NK-92 treated with Interleukin-12 subunit alpha and Interleukin-12 subunit beta, amount 100 ng/mL, for 24 hours (cell line): Measurements from ENCODE around the gene SRSF7.

Experiments used
- DNase-seq: peaks from one replicate; lab custom pipeline; 2025; lab: John Stamatoyannopoulos, UW

Gene SRSF7

DNA sequence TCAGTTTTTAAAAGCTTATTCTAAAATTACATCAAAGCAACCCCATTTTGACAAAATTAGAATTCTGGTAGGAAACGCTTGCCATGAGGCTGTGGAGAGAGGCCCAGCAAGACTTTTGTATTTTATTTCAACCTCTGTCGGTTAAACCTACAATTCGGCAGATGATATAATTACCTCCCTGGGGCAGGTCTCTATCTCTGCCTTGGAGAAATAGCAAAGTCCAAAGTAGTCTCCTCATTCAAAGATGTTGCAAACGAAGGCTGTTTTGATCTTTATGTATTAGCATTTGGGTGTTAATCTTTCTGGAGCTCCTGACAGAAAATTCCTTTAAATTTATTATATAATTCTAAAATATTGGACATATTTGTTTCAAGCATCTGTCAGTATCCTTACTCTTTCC lies 49.6 kb downstream of the SRSF7 start:
- DNase-seq: no peak

- DNase-seq: no peak
These were observed 50.2 kb downstream of the SRSF7 start for GRCh38 chr2:38700881-38701458.

- no peak for DNase-seq
These were observed 50.9 kb downstream of the SRSF7 start for GRCh38 chr2:38700113-38700785.

DNA sequence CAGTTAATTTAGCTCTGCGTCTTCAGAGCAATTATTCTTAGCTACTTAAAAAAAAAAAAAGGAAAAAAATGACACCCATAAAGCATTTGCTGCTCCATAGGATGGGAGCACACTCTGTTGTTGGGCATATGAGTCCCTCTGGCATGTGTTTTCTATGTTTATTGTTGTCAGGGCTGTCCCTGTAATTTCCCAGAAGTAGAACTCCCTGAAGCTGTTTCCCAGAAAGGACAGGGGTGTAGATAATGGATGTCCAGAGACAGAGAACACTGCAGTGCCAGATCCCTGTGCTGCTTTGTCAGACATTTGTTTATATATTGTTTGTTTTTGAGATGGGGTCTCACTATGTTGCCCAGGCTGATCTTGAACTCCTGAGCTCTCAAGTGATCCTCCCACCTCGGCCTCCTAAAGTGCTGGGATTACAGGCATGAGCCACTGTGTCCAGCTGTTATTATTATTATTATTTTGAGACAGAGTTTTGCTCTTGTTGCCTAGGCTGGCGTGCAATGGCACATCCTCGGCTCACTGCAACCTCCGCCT lies 52.6 kb downstream of the SRSF7 start:
- no peak for DNase-seq

DNA sequence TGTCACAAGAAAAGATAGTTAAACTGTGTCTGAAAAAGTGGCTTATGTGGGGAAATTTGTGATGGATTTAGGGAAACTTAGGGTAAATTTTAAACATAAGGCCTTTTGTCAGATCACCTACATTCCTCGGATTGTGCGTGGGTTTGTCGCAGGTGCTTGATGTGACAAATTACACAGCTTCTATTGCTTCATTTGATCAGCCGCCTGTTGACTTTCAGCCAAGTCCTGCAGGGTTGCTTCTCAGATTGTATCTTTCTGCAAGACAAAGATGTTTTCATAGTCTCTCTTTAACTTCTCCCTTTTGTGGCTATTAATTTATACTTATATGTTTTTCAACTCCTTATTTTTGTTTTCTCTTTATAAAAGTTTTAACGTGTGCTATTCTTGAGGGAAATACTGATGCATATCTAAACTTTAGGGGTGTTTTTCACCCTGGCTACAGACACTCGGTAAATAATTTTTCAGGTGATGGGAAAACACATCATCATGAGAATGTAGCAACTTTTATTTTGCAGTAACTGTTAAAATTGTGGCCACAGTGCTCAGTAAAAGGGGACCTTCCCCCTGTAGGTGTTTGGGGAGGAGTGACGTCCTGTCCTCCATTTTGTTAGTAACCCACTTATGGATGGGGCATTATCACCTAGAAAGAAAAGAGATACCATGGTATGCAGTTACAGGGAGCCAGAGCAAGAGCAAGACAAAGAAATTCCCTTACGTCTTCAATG lies 53.9 kb downstream of the SRSF7 start:
- DNase-seq: no peak
